Neural progenitor cell (in vitro differentiated cells): Measurements from ENCODE around the gene RUVBL2. TPM values are rescaled to one million over a fixed set of nuclear protein-coding genes. Genes with fewer than 3 reads are reported as not detected.

ENCODE experiments used
- DNase-seq: peaks from one replicate; pipeline ENCODE4 v3.0.0-alpha.2; 2016; ENCODE audit warnings: low spot score
- H2AFZ ChIP-seq: fragments of 200-600 bp; sonication (generic); replicated peaks from 2 replicates; pipeline ENCODE4 v1.6.1; 2016; ENCODE audit warnings: antibody characterized with exemption
- H3F3A ChIP-seq: fragments of 200-600 bp; sonication (generic); 2 replicates; pipeline ENCODE4 v1.6.1; 2016; ENCODE audit warnings: antibody characterized with exemption, low read depth
- H3K27ac ChIP-seq: fragments of 200-600 bp; sonication (generic); 2 replicates; pipeline ENCODE4 v1.5.1; 2016; ENCODE audit warnings: mild to moderate bottlenecking
- H3K27me3 ChIP-seq: fragments of 200-600 bp; sonication (generic); 2 replicates; pipeline ENCODE4 v1.6.1; 2016; ENCODE audit warnings: mild to moderate bottlenecking, moderate library complexity
- H3K36me3 ChIP-seq: fragments of 200-600 bp; sonication (generic); 2 replicates; pipeline ENCODE4 v1.5.1; 2016
- H3K4me1 ChIP-seq: fragments of 200-600 bp; sonication (generic); 2 replicates; pipeline ENCODE4 v1.6.1; 2016; ENCODE audit warnings: mixed run types
- H3K4me2 ChIP-seq: fragments of 200-600 bp; sonication (generic); 2 replicates; pipeline ENCODE4 v1.6.1; 2016
- H3K4me3 ChIP-seq: fragments of 200-600 bp; sonication (generic); 2 replicates; pipeline ENCODE4 v1.5.1; 2016
- H3K79me2 ChIP-seq: fragments of 200-600 bp; sonication (generic); 2 replicates; pipeline ENCODE4 v1.6.1; 2016; ENCODE audit warnings: low read depth
- H3K9ac ChIP-seq: fragments of 200-600 bp; sonication (generic); 2 replicates; pipeline ENCODE4 v1.6.1; 2016
- H3K9me3 ChIP-seq: fragments of 200-600 bp; sonication (generic); 2 replicates; pipeline ENCODE4 v1.5.1; 2016; ENCODE audit warnings: low read depth
- H4K20me1 ChIP-seq: fragments of 200-600 bp; sonication (generic); 2 replicates; pipeline ENCODE4 v1.6.1; 2016; ENCODE audit warnings: low read depth
- H3K27ac Mint-ChIP-seq: 3 replicates; pipeline ENCODE4 v1.8.0; 2021; ENCODE audit warnings: mixed read lengths
- H3K27me3 Mint-ChIP-seq: 2 replicates; pipeline ENCODE4 v1.8.0; 2022; ENCODE audit warnings: low read depth, mild to moderate bottlenecking, inconsistent platforms, moderate library complexity, mixed read lengths; ENCODE audit not compliant: insufficient read depth
- H3K36me3 Mint-ChIP-seq: 3 replicates; pipeline ENCODE4 v1.8.0; 2021; ENCODE audit warnings: mixed read lengths
- H3K4me1 Mint-ChIP-seq: 3 replicates; pipeline ENCODE4 v1.8.0; 2021; ENCODE audit warnings: mixed read lengths
- H3K4me3 Mint-ChIP-seq: 3 replicates; pipeline ENCODE4 v1.8.0; 2021; ENCODE audit warnings: mild to moderate bottlenecking, moderate library complexity, mixed read lengths
- H3K9me3 Mint-ChIP-seq: 3 replicates; pipeline ENCODE4 v1.8.0; 2020; ENCODE audit warnings: mixed read lengths
- CTCF ChIP-seq: fragments of 200-600 bp; sonication (generic); IDR thresholded peaks from 2 replicates; pipeline ENCODE4 v1.5.1; 2017; ENCODE audit warnings: antibody characterized with exemption, mild to moderate bottlenecking
- EZH2 ChIP-seq: fragments of 200-600 bp; sonication (generic); IDR thresholded peaks from 2 replicates; pipeline ENCODE4 v1.6.1; 2017; ENCODE audit warnings: antibody characterized with exemption, mild to moderate bottlenecking, moderate library complexity
- EZH2phosphoT487 ChIP-seq: fragments of 200-600 bp; sonication (generic); IDR thresholded peaks from 2 replicates; pipeline ENCODE4 v1.6.1; 2017; ENCODE audit warnings: antibody characterized with exemption
- total RNA-seq: library from RNA; depleted of rRNA; stranded (reverse); fragments of >200 nt; gene quantifications from 2 replicates; pipeline ENCODE4 v1.2.3, GENCODE V29; 2015; ENCODE audit warnings: low replicate concordance

The RUVBL2 gene
- total RNA-seq, 1 donor from 2014 or later = 67.0 TPM

GRCh38 chr19:48959341-48960239 is 34.1 kb upstream of the RUVBL2 start:
- Mint-ChIP-seq H3K27me3 (peaks cover 5% of the 10 kb centered on the region), H3K9me3 (no peaks in the 10 kb centered on the region), H3K27ac (no peak overlapping the region), H3K36me3 (peaks cover 9% of the 10 kb centered on the region), H3K4me3 (no peak overlapping the region), H3K4me1 (peaks cover 31% of the 10 kb centered on the region)
- Histone ChIP-seq H3K27me3 (no peaks in the 10 kb centered on the region), H3K27ac (no peak overlapping the region), H3K4me2 (no peak overlapping the region), H3K9me3 (no peaks in the 10 kb centered on the region), H3K36me3 (peaks cover 3% of the 10 kb centered on the region), H3K4me1 (peaks cover 22% of the 10 kb centered on the region), H2AFZ (no peak overlapping the region), H4K20me1 (no peaks in the 10 kb centered on the region), H3K4me3 (no peak overlapping the region), H3K9ac (no peak overlapping the region), H3K79me2 (peaks cover 24% of the 10 kb centered on the region), H3F3A (peaks cover 34% of the 10 kb centered on the region)
- DNase-seq = no peak
- no peak for TF ChIP-seq EZH2
- TF ChIP-seq CTCF = no peak
- TF ChIP-seq EZH2phosphoT487 = no peak

GRCh38 chr19:48961051-48961649 is 32.5 kb upstream of the RUVBL2 start:
- no peak for DNase-seq
- Histone ChIP-seq H2AFZ (no peak overlapping the region), H3K4me1 (peaks cover 18% of the 10 kb centered on the region), H3K27me3 (no peaks in the 10 kb centered on the region), H3K9ac (no peak overlapping the region), H3F3A (peaks cover 37% of the 10 kb centered on the region), H3K9me3 (no peaks in the 10 kb centered on the region), H3K36me3 (peaks cover 3% of the 10 kb centered on the region), H3K79me2 (peaks cover 22% of the 10 kb centered on the region), H3K4me3 (no peak overlapping the region), H3K27ac (no peak overlapping the region), H3K4me2 (no peak overlapping the region), H4K20me1 (peaks cover 3% of the 10 kb centered on the region)
- peaks cover 9% of the 10 kb centered on the region for H3K36me3 Mint-ChIP-seq
- H3K4me3 Mint-ChIP-seq = peak overlapping the region; percentile 27
- H3K4me1 Mint-ChIP-seq = peaks cover 34% of the 10 kb centered on the region
- H3K9me3 Mint-ChIP-seq = no peaks in the 10 kb centered on the region
- TF ChIP-seq CTCF (no peak), EZH2phosphoT487 (no peak)
- H3K27ac Mint-ChIP-seq = peak overlapping the region; percentile 54
- H3K27me3 Mint-ChIP-seq = peaks cover 10% of the 10 kb centered on the region

- no peak for TF ChIP-seq EZH2phosphoT487
- TF ChIP-seq CTCF = no peak
- no peak for TF ChIP-seq EZH2
- Mint-ChIP-seq H3K4me1 (peaks cover 39% of the 10 kb centered on the region), H3K36me3 (peaks cover 13% of the 10 kb centered on the region), H3K4me3 (no peak overlapping the region), H3K9me3 (no peaks in the 10 kb centered on the region), H3K27ac (peak overlapping the region; percentile 25), H3K27me3 (peaks cover 10% of the 10 kb centered on the region)
- H3K4me2 ChIP-seq = no peak overlapping the region
- H4K20me1 ChIP-seq = peaks cover 8% of the 10 kb centered on the region
- H3F3A ChIP-seq = peaks cover 42% of the 10 kb centered on the region
- H3K4me3 ChIP-seq = no peak overlapping the region
- H2AFZ ChIP-seq = no peak overlapping the region
- no peak overlapping the region for H3K9ac ChIP-seq
- peaks cover 8% of the 10 kb centered on the region for H3K36me3 ChIP-seq
- no peak for DNase-seq
- no peaks in the 10 kb centered on the region for H3K27me3 ChIP-seq
- H3K27ac ChIP-seq = peak overlapping the region; percentile 85
- H3K4me1 ChIP-seq = peaks cover 24% of the 10 kb centered on the region
- peaks cover 23% of the 10 kb centered on the region for H3K79me2 ChIP-seq
- no peaks in the 10 kb centered on the region for H3K9me3 ChIP-seq
Measured at GRCh38 chr19:48961673-48962028, 32.0 kb upstream of the RUVBL2 start.
